ENCODE data around the gene SRM.

The SRM gene

GRCh38 chr1:11031624-11032262 is 28.1 kb downstream of the SRM start:
- no peak for TF ChIP-seq CTCF (IDR thresholded peaks at IDR 0.05; ENCODE audit: low read length, missing control alignments)
- no peak for DNase-seq (ENCODE audit: low read depth)
- H3K4me3 ChIP-seq (replicated peaks; ENCODE audit: low read depth, low read length) = no peak overlapping the region

- no peak for DNase-seq (ENCODE audit: low read depth)
- H3K4me3 ChIP-seq (replicated peaks; ENCODE audit: low read depth, low read length) = no peak overlapping the region
- no peak for TF ChIP-seq CTCF (IDR thresholded peaks at IDR 0.05; ENCODE audit: low read length, missing control alignments)
Observed at GRCh38 chr1:11030865-11031264, 29.0 kb downstream of the SRM start.

GRCh38 chr1:11028018-11028417 is 31.8 kb downstream of the SRM start:
- DNase-seq (ENCODE audit: low read depth) = no peak
- no peak overlapping the region for H3K4me3 ChIP-seq (replicated peaks; ENCODE audit: low read depth, low read length)
- no peak for TF ChIP-seq CTCF (IDR thresholded peaks at IDR 0.05; ENCODE audit: low read length, missing control alignments)

GRCh38 chr1:11027316-11027715 is 32.5 kb downstream of the SRM start:
- no peak for TF ChIP-seq CTCF (IDR thresholded peaks at IDR 0.05; ENCODE audit: low read length, missing control alignments)
- no peak for DNase-seq (ENCODE audit: low read depth)
- H3K4me3 ChIP-seq (replicated peaks; ENCODE audit: low read depth, low read length) = no peak overlapping the region

GRCh38 chr1:11026903-11027302 is 32.9 kb downstream of the SRM start:
- DNase-seq (ENCODE audit: low read depth) = no peak
- no peak overlapping the region for H3K4me3 ChIP-seq (replicated peaks; ENCODE audit: low read depth, low read length)
- TF ChIP-seq CTCF (IDR thresholded peaks at IDR 0.05; ENCODE audit: low read length, missing control alignments) = no peak

- H3K4me3 ChIP-seq (replicated peaks; ENCODE audit: low read depth, low read length) = no peak overlapping the region
- no peak for DNase-seq (ENCODE audit: low read depth)
- TF ChIP-seq CTCF (IDR thresholded peaks at IDR 0.05; ENCODE audit: low read length, missing control alignments) = no peak
Observed at GRCh38 chr1:11026052-11026451, 33.8 kb downstream of the SRM start.

GRCh38 chr1:11025618-11026017 is 34.2 kb downstream of the SRM start:
- no peak for TF ChIP-seq CTCF (IDR thresholded peaks at IDR 0.05; ENCODE audit: low read length, missing control alignments)
- DNase-seq (ENCODE audit: low read depth) = no peak

More at GRCh38 chr1:11025618-11026017, 34.2 kb downstream of the SRM start:
- H3K4me3 ChIP-seq (replicated peaks; ENCODE audit: low read depth, low read length) = no peak overlapping the region
